GM19043 (cell line): Measurements from ENCODE around the gene WDFY4.
"Not testable (repeated sequence)": the region's sequence is repeated elsewhere in the genome, so short reads cannot be mapped to it uniquely, and the experiment has no call there.

ENCODE experiments used
- ATAC-seq: cut with Tn5 transposase; IDR thresholded peaks from one replicate; pipeline ENCODE4 v1.9.1; 2021; ENCODE audit warnings: low read depth; ENCODE audit not compliant: unreplicated experiment

The WDFY4 gene, protein sequence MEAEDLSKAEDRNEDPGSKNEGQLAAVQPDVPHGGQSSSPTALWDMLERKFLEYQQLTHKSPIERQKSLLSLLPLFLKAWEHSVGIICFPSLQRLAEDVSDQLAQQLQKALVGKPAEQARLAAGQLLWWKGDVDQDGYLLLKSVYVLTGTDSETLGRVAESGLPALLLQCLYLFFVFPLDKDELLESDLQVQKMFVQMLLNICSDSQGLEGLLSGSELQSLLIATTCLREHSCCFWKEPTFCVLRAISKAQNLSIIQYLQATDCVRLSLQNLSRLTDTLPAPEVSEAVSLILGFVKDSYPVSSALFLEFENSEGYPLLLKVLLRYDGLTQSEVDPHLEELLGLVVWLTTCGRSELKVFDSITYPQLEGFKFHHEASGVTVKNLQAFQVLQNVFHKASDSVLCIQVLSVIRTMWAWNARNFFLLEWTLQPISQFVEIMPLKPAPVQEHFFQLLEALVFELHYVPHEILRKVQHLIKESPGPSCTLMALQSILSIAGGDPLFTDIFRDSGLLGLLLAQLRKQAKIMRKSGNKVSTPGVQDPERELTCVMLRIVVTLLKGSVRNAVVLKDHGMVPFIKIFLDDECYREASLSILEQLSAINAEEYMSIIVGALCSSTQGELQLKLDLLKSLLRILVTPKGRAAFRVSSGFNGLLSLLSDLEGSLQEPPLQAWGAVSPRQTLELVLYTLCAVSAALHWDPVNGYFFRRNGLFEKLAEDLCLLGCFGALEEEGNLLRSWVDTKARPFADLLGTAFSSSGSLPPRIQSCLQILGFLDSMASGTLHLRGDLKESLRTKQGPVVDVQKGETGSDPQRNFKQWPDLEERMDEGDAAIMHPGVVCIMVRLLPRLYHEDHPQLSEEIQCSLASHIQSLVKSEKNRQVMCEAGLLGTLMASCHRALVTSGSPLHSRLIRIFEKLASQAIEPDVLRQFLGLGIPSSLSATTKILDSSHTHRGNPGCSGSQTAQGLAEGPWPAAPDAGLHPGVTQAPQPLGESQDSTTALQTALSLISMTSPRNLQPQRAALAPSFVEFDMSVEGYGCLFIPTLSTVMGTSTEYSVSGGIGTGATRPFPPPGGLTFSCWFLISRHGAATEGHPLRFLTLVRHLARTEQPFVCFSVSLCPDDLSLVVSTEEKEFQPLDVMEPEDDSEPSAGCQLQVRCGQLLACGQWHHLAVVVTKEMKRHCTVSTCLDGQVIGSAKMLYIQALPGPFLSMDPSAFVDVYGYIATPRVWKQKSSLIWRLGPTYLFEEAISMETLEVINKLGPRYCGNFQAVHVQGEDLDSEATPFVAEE (N-terminal part only)

DNA sequence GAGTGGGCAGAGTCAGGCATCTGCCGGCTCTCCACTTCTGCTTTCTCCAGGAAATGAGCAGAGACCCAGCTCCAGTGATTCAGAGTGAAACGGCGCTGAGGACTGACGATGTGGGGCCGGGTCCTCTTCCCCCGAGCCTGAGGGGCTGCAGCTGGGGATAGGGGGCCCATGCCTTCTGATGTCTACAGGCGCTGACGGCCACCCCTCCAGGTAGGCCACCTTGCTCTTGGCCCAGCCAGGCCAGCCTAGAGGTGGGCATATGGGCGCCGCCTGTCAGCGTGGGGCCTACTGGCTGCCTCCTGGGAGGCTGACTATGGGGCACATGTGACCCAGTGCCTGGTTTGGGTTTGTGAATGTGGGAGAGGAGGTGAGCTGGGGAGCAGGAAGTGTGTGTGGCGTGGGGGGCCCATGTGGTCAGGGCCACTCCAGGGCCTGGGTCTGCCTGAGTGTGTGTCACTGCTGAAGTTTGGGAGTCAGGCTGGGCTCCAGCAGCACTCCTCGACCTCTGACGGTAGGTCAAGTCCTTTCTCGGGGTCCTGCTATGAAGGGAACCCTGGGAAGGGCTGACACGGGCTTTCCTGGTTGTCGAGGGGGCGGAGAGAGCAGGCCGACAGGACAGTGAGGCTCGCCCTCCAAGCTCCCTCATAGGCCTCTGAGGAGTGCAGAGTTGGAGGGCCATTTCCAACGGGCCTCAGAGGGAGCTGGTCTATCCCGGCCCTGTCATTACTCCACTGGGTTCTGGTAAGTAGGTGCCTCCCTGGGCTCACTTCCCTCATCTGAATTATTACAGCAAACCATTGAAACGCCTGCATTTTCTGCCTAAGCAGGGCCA is at the start of gene WDFY4:
Gene WDFY4 (plus strand): TSS at position 82 of the 832 bp plus-strand sequence. CDS start 24,860 bp downstream, outside the sequence.
- ATAC-seq = peak; percentile 58

DNA sequence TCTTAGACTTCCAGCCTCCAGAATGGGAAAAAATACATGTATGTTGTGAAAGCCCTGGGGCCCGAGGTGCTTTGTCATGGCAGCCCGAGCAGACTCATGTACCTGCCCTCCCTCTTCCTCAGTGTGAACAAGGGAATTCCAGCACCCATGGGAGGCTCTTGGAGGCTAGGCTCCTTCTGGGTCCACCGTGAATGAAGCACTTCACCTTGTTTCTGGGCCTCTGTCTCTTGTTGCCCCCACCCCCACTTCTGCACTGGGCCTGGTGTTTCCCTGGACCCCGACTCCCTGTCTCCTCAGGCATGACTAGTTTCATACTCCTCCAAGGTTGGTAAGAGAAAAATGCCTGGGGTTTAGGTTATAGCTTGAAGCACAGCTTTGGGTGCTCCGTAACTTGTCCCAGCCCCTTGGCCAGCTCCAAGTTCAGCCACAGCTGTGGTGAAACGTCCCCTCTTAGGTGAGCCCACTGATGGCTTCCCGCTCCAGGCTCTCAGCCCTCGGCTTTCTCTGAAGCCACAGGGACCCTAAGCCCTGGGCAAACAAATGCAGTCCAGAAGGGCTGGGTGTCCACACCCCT is 49.6 kb upstream of the WDFY4 start:
- ATAC-seq = no peak

DNA sequence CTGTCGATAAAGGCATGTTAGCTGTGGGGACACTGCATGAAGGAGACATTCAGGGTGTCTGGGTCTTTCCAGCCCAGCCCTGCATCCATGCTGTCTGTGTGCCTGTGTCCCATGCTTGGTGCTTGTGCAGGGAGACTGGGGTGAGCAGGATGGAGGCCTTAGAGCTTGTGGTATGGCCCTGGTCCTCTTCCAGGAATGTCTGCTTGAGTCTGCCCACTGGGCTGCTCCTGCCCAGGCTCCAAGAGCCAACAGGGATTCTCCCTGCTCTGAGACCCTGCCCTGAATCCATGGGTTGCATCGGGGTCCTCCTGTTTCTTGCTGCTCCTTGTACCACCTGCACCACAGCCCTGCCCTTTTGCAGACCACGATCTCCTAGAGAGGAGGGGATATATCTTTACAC is 48.4 kb upstream of the WDFY4 start:
- ATAC-seq = no peak

DNA sequence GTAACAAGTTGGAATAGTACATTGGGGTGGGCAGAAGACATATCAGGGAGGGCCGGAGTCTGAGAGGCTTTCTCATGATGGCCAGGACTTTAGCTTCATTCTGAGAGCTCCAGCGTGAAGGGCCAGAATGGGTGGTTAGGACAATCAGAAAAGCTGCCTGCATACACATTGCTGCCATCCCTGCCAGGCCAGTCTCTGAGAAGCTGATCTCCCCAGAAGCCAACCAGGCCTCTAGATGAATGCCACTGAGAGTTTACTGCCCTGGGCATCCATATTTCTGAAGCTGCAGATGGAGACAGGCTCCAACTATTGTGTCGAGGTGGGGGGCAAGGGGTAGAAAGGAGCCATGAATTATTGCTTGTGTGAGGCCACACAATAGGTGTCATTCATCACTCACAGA is 47.8 kb upstream of the WDFY4 start:
- no peak for ATAC-seq

DNA sequence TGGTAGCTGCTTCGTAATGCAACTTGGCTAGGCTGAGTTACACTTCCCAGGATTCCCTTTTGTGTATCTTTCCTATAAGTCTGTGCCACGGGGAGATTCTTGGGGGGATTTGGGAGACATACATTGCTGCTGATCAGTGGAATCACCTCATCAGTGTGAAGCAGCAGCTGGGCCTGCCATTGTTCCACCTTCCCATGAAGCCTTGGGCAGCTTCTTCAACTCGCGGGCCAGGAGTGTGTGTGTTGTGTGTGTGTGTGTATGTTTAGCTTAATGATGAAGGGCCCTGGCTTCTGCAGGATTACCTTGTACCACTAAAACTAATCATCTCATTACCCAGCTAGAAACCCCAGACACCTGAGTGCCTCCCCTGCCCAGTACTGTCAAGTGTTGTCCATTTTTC is 46.5 kb upstream of the WDFY4 start:
- ATAC-seq = no peak

DNA sequence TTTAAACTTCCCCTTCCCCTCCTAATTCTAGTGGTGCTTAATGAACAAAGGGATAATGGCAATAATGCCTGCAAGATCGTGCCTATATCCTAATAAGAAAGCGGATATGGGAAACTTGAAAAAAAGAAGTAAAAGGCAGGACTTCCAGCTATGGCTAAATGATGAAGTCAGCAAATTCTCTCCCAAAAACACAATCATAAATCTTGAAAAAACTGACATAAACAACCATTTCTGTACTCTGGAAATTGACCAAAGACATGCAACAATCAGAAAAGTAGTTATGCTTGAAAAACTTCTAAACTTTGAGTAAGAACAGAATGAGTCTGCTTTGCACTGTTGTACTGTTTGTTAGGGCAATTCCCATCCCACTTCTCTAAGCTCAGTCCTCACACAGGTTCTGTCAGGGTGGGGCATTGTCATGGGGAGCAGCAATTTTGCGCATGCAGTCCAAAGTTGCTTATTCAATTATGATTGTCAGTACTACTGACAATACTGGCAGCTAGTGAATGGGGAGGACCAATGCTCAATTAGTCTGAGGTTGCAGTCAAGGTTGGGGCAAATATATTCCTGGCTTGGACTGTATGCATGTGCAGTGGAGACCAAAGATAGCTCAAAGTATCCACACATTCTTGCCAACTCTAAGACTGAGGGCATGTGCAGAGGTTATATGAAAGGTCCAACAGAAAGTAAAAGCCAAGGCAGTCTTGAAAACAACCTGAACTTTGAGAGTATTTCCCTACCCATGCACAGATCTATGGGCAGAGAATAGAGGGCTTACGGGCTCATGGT is 45.7 kb upstream of the WDFY4 start:
- ATAC-seq = no peak

DNA sequence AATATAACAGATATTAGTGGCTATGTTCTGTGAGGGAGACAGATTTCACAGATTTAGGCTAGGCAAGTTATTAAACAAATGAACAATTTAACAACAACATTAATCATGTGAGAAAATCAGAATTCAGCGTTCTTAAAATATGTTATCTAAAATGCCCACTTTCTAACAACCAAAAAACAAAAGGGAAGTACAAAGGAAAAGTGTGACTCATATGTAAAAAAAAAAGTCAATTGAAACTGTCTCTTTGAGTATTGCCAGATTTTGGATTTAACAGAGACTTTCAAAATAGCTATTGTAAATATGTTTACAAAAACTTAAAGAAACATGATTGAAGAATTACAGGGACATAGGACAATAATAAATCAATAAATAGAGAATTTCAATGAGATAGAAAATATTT is 45.0 kb upstream of the WDFY4 start:
- ATAC-seq = no peak

DNA sequence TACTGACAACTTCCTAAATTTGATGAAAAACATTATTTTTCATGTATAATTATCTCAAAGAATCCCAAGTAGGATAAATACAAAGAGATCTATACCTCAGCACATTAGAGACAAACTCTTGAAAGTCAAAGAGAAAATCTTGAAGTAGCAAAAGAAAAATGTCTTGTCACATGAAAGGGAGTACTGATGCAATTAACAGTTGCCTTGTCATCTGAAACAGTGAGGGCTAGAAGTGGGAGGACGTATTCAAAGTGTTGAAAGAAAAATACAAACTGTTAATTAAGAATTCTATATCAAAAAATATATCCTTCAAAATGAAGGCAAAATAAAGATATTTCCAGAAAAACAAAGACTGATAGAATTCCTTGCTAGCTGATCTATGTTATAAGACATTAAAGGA is 44.3 kb upstream of the WDFY4 start:
- ATAC-seq = no peak

DNA sequence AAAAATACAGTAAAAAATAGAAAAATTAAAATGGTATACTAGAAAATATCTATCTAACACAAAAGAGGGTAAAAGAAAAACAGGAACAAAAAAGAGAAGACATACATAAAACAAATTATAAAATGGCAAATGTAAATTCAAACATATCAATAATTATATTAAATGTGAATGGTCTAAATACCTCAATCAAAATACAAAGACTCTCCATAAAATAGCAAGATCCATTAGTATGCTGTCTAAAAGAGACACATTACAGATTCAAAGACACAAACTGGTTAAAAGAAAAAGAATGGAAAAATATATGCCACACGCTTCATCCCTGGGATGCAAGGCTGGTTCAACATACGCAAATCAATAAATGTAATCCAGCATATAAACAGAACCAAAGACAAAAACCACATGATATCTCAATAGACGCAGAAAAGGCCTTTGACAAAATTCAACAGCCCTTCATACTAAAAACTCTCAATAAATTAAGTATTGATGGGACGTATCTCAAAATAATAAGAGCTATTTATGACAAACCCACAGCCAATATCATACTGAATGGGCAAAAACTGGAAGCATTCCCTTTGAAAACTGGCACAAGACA is 43.5 kb upstream of the WDFY4 start:
- ATAC-seq = not testable (repeated sequence)

DNA sequence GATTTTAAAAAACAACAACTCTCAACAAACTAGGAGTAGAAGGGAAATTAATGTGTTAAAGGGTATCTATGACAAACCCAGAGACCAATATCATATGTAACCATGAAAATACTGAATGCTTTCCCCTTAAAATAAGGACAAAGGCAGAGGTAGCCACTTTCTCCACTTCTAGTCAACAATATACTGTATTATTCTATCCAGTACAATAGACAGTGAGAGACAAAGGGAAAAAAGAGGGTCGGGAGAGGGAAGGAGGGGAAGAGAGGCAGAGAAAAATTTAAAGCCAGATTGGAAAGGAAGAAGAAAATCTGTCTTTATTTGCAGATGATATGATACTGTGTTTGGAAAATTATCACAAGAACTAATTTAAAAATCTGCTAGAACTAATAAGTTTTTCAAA is 39.1 kb upstream of the WDFY4 start:
- no peak for ATAC-seq

DNA sequence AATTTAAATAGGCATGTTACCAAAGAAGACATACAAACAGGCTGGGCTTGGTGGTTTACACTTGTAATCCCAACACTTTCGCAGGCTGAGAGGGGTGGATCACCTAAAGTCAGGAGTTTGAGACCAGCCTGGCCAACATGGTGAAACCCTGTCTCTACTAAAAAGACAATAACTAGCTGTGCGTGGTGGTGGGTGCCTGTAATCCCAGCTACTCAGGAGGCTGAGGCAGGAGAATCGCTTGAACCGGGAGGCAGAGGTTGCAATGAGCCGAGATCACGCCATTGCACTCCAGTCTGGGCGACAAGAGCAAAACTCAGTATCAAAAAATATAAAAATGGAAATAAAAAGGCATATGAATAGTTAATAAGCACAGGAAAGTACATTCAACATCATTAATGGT is 37.6 kb upstream of the WDFY4 start:
- not testable (repeated sequence) for ATAC-seq

DNA sequence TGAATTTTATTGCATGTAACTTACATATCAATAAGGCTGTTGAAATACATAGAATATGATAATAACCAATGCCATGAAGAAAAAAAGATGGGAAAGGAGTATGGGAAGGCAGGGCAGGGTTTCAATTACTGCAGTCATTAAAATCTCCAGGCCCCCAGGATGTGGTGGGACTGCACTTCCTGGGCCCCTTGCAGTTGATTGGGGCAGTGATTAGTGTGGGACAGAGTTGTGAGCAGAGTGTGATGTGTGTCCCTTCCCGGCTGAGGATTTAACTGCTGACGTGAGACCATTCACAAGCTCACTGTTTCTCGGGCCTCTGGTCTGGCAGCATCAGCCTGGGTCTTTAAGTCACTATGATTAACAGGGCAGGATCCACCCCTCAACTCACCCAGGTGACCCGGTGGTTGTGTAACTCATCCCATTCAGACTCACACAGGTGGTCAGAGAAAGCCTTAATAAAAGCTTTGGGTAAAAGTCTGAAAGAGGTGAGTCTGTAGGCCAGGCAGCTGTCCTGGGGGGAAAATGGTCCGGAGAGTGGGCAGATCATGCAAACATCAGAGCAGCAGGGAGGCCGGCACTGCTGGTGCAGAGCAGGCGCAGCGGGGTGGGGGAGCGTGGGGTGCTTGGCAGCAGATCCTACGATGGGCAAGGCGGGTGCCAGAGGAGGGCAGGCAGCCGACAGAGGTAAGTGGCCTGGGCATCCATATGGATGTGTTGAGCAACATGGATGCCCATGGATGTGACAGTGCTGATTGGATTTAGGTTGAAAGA is 36.3 kb upstream of the WDFY4 start:
- no peak for ATAC-seq

DNA sequence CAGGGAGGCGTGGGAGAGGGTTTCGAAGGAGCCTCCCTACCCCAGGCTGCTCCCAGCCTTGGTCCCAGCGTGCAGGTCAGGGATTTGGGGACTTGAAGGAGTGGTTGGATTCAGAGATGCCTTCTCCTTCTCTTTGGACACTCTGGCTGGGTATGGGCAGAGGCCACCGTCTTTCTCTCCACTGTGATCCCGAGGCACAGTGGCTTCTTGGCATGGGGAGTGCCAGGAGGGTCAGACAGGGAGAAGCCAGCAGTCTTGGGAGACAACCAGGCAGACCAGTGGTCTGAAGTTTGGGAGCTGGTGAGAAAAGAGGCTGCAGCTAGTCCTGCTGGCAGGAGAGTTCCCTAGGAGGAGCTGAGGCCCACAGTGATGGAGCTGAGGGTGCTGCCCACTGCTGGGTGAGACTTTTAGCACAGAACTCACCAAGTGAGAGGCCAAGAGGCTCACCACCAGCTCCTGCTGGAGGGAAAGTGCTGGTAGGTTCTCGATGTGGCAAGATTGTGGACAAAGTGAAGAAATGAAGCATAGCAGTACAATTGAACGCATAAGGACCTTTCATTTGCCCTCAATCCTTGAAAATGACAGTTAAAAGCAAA is 35.2 kb upstream of the WDFY4 start:
- no peak for ATAC-seq

DNA sequence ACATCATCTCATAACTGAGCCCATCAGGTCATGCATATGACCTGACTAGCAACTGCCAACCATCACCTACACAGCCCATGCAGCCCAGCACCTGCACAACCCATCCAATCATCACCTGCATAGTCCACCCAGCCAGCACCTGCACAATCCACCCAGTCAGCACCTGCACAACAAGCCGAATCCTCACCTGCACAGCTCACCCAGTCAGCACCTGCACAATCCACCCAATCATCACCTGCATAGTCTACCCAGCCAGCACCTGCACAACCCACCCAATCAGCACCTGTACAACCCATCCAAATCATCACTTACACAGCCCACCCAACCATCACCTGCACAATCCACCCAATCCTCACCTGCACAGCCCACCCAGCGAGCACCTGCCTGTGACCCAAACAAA is 33.4 kb upstream of the WDFY4 start:
- ATAC-seq = no peak

DNA sequence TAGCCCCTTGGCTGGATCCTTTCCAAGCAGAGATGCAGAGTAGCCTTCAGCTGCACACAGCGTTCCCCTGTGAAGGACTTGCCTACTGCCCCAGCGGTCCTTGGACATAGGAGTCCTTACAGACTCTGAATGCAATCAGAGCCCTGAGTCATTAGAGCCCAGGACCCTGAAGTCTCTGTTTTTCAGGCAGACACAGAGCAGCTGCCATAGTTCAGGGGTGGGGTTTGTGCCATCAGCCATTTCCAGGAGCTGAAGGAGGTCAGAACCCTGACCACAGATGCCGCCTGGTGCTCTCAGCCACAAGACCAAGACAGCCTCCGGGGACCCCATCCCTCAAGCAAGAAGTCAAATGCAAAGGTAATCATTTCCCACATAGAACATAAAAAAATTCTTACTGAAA is 32.8 kb upstream of the WDFY4 start:
- ATAC-seq = no peak

DNA sequence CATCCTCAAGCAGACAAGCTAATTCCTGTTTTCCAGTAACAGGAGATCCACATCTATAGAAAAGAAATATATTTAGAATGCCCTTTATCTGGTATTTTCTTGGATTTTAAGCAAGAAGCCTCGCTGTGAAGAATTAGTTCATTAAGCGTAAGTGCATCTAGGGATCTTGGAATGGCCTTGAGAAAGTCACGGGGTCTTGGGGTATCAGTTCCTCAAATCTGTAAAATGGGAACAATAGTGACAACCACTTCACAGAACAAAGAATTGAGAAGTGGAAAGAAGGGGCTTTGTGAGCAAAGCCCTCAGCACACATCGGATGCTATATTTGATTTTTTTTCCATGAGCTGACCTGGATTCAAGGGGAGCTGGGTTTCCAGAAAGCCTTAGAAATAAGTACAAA is 32.3 kb upstream of the WDFY4 start:
- no peak for ATAC-seq

DNA sequence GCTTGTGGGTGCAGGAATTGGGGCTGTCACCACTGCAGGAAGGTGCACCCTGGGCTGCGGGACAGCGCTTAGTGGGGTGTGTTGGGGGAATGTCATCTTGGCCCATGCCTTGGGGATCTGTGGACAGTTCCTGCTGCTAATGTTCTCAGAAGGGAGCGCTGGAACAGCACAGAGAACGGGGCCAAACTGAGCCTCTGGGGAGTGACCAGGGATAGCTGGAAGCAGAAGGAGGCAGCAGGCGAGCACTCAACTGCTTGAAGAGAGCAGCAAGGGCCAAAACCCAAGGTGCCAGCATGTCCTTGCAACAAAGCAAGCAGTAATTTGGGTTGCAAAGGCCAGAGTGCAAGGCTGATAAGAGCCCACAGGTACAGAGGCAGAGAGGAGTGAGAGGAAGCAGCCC is 31.3 kb upstream of the WDFY4 start:
- ATAC-seq = no peak
